A673 (cell line): ENCODE data around the gene MED28. TPM values are rescaled to one million over a fixed set of nuclear protein-coding genes. Genes with fewer than 3 reads are reported as not detected.

Experiments used
- BruUV-seq: library from RNA; stranded (reverse); fragments of 400-500 nt; replicated peaks from 2 replicates; lab custom pipeline; 2021; lab: Mats Ljungman, UMichigan
- CTCF ChIA-PET: fragments of 300-600 bp; sonication (Branson Sonifier 250); formaldehyde crosslinking; loops from one replicate; lab custom pipeline; 2022; ENCODE audit warnings: antibody characterized with exemption; lab: Charles Lee
- POLR2A ChIA-PET: fragments of 300-600 bp; sonication (Branson Sonifier 250); formaldehyde crosslinking; loops from one replicate; lab custom pipeline; 2022; ENCODE audit warnings: antibody characterized with exemption; ENCODE audit not compliant: low non-redundant PET; lab: Charles Lee
- DNase-seq: peaks from one replicate; pipeline ENCODE4 v3.0.0-alpha.2; 2015; ENCODE audit warnings: low spot score
- H3K27ac ChIP-seq: fragments of 200-600 bp; sonication (generic); 2 replicates; pipeline ENCODE4 v1.5.1; 2016; ENCODE audit warnings: mixed run types, low read depth, mild to moderate bottlenecking, mixed read lengths, antibody characterized with exemption, low read length; ENCODE audit not compliant: poor library complexity, severe bottlenecking
- H3K27me3 ChIP-seq: fragments of 200-600 bp; sonication (generic); replicated peaks from 2 replicates; pipeline ENCODE4 v1.6.1; 2017; ENCODE audit warnings: mixed run types, low read depth, mild to moderate bottlenecking, mixed read lengths, antibody characterized with exemption, low read length; ENCODE audit not compliant: insufficient read depth, poor library complexity
- H3K36me3 ChIP-seq: fragments of 200-600 bp; sonication (generic); 2 replicates; pipeline ENCODE4 v1.6.1; 2016; ENCODE audit warnings: mixed run types, mild to moderate bottlenecking, mixed read lengths, antibody characterized with exemption, low read length; ENCODE audit not compliant: insufficient read depth, poor library complexity, severe bottlenecking
- H3K4me1 ChIP-seq: fragments of 200-600 bp; sonication (generic); 2 replicates; pipeline ENCODE4 v1.6.1; 2017; ENCODE audit warnings: mixed run types, mild to moderate bottlenecking, mixed read lengths, antibody characterized with exemption, low read length; ENCODE audit not compliant: insufficient read depth, poor library complexity, severe bottlenecking
- H3K4me3 ChIP-seq: fragments of 200-600 bp; sonication (generic); 2 replicates; pipeline ENCODE4 v1.5.1; 2016; ENCODE audit warnings: low read depth, mixed run types, mild to moderate bottlenecking, mixed read lengths, low read length; ENCODE audit not compliant: poor library complexity, severe bottlenecking
- H3K9me3 ChIP-seq: fragments of 200-600 bp; sonication (generic); 2 replicates; pipeline ENCODE4 v1.6.1; 2016; ENCODE audit warnings: mixed run types, low read depth, mild to moderate bottlenecking, mixed read lengths, antibody characterized with exemption, low read length; ENCODE audit not compliant: poor library complexity, severe bottlenecking
- CTCF ChIP-seq: fragments of 300-800, 200-600 bp; sonication (generic); conservative IDR thresholded peaks from 2 replicates; pipeline ENCODE4 v1.5.1; 2017; ENCODE audit warnings: low read depth, mild to moderate bottlenecking, antibody characterized with exemption, low read length, moderate library complexity, mixed read lengths
- EZH2 ChIP-seq: fragments of 200-600 bp; sonication (generic); IDR thresholded peaks from 2 replicates; pipeline ENCODE4 v1.6.1; 2017; ENCODE audit warnings: borderline replicate concordance, low read depth, mild to moderate bottlenecking, mixed read lengths, antibody characterized with exemption, low read length; ENCODE audit not compliant: poor library complexity, severe bottlenecking
- intact Hi-C: fragments of 100-400 bp; cut with micrococcal nuclease; formaldehyde crosslinking; loops from one replicate; pipeline ENCODE4 v1.10.0; 2022; ENCODE audit not compliant: unreplicated experiment
- total RNA-seq: library from RNA; stranded (reverse); gene quantifications from 2 replicates; pipeline ENCODE4 v1.2.3, GENCODE V29; 2021

Gene MED28
- total RNA-seq, 1 experiment from 2014 or later = 46.6 TPM

- no peaks in the 10 kb centered on the region for H3K4me1 ChIP-seq
- ChIA-PET CTCF (no interaction called here), POLR2A (no interaction called here)
- no peaks in the 10 kb centered on the region for H3K27me3 ChIP-seq
- H3K36me3 ChIP-seq = no peaks in the 10 kb centered on the region
- H3K27ac ChIP-seq = no peak overlapping the region
- H3K4me3 ChIP-seq = no peak overlapping the region
- BruUV-seq = no TSS peak
- no peaks in the 10 kb centered on the region for H3K9me3 ChIP-seq
- no peak for DNase-seq
- intact Hi-C loops = no loop called here
- TF ChIP-seq EZH2 (no peak), CTCF (no peak)
These were observed 56.0 kb downstream of the MED28 start for GRCh38 chr4:17670423-17670822.

GRCh38 chr4:17680559-17681280 lies 66.3 kb downstream of the MED28 start:
- POLR2A ChIA-PET = no interaction called here
- no peaks in the 10 kb centered on the region for H3K36me3 ChIP-seq
- DNase-seq = no peak
- no peaks in the 10 kb centered on the region for H3K27me3 ChIP-seq
- H3K4me3 ChIP-seq = no peak overlapping the region
- BruUV-seq = no TSS peak
- CTCF ChIA-PET = no interaction called here
- no peaks in the 10 kb centered on the region for H3K9me3 ChIP-seq
- no peaks in the 10 kb centered on the region for H3K4me1 ChIP-seq
- intact Hi-C loops = no loop called here
- TF ChIP-seq CTCF (no peak), EZH2 (no peak)
- no peak overlapping the region for H3K27ac ChIP-seq

GRCh38 chr4:17681281-17682221 lies 67.1 kb downstream of the MED28 start:
- Histone ChIP-seq H3K27ac (no peak overlapping the region), H3K36me3 (no peaks in the 10 kb centered on the region), H3K4me3 (no peak overlapping the region), H3K27me3 (no peaks in the 10 kb centered on the region), H3K9me3 (no peaks in the 10 kb centered on the region), H3K4me1 (no peaks in the 10 kb centered on the region)
- TF ChIP-seq EZH2 (no peak), CTCF (no peak)
- ChIA-PET CTCF (no interaction called here), POLR2A (no interaction called here)
- DNase-seq = no peak
- intact Hi-C loops = no loop called here
- no TSS peak for BruUV-seq
